NT2/D1 (cell line): ENCODE data around the gene RDH16.
"Not testable (repeated sequence)": the region's sequence is repeated elsewhere in the genome, so short reads cannot be mapped to it uniquely, and the experiment has no call there.

Source experiments
- DNase-seq: peaks from one replicate; pipeline ENCODE4 v3.0.0-alpha.2; 2011; ENCODE audit warnings: low read depth, low spot score
- H3K27me3 ChIP-seq: 2 replicates; pipeline ENCODE4 v1.6.0; 2011; ENCODE audit warnings: mild to moderate bottlenecking; ENCODE audit not compliant: insufficient read length, insufficient read depth
- H3K36me3 ChIP-seq: 2 replicates; pipeline ENCODE4 v1.6.1; 2011; ENCODE audit warnings: mild to moderate bottlenecking, low read length, mixed read lengths; ENCODE audit not compliant: insufficient read depth, insufficient read length
- H3K4me1 ChIP-seq: 2 replicates; pipeline ENCODE4 v1.5.1; 2011; ENCODE audit not compliant: insufficient read depth, insufficient read length
- H3K4me3 ChIP-seq: 2 replicates; pipeline ENCODE4 v1.5.1; 2011; ENCODE audit warnings: low read depth; ENCODE audit not compliant: insufficient read length
- H3K9ac ChIP-seq: 2 replicates; pipeline ENCODE4 v1.6.0; 2011; ENCODE audit warnings: low read depth; ENCODE audit not compliant: insufficient read length
- H3K9me3 ChIP-seq: 2 replicates; pipeline ENCODE4 v1.5.1; 2011; ENCODE audit warnings: mild to moderate bottlenecking, low read length; ENCODE audit not compliant: insufficient read depth
- SUZ12 ChIP-seq: IDR thresholded peaks from 2 replicates; pipeline ENCODE4 v1.6.1; 2011; ENCODE audit not compliant: insufficient read length, insufficient read depth; ENCODE audit errors: extremely low read depth
- YY1 ChIP-seq: IDR thresholded peaks from 2 replicates; pipeline ENCODE4 v1.6.1; 2011; ENCODE audit not compliant: insufficient read length, insufficient read depth
- ZNF274 ChIP-seq: IDR thresholded peaks from 2 replicates; pipeline ENCODE4 v1.6.1; 2011; ENCODE audit warnings: mild to moderate bottlenecking, low read depth, low read length

The RDH16 gene

GRCh38 chr12:56987551-56988053 is 30.2 kb upstream of the RDH16 start:
- H3K4me1 ChIP-seq = no peaks in the 10 kb centered on the region
- H3K27me3 ChIP-seq = no peaks in the 10 kb centered on the region
- DNase-seq = peak; percentile 71
- no peak overlapping the region for H3K4me3 ChIP-seq
- H3K9ac ChIP-seq = no peak overlapping the region
- TF ChIP-seq SUZ12 = no peak
- no peak for TF ChIP-seq YY1
- no peak for TF ChIP-seq ZNF274
- no peaks in the 10 kb centered on the region for H3K36me3 ChIP-seq
- no peaks in the 10 kb centered on the region for H3K9me3 ChIP-seq

- Histone ChIP-seq H3K27me3 (no peaks in the 10 kb centered on the region), H3K36me3 (no peaks in the 10 kb centered on the region), H3K9me3 (no peaks in the 10 kb centered on the region), H3K4me3 (no peak overlapping the region), H3K4me1 (no peaks in the 10 kb centered on the region), H3K9ac (no peak overlapping the region)
- no peak for TF ChIP-seq ZNF274
- TF ChIP-seq SUZ12 = no peak
- no peak for TF ChIP-seq YY1
- DNase-seq = no peak
Observed at GRCh38 chr12:56987011-56987410, 29.6 kb upstream of the RDH16 start.

GRCh38 chr12:56985714-56986113 is 28.3 kb upstream of the RDH16 start:
- H3K36me3 ChIP-seq, H3K27me3 ChIP-seq, H3K4me1 ChIP-seq, H3K9ac ChIP-seq, DNase-seq, H3K4me3 ChIP-seq, H3K9me3 ChIP-seq: not testable (repeated sequence)

GRCh38 chr12:56983386-56983785 is 26.0 kb upstream of the RDH16 start:
- TF ChIP-seq SUZ12 = no peak
- no peak for TF ChIP-seq ZNF274
- no peak for TF ChIP-seq YY1
- no peaks in the 10 kb centered on the region for H3K36me3 ChIP-seq
- no peaks in the 10 kb centered on the region for H3K27me3 ChIP-seq
- H3K4me3 ChIP-seq = no peak overlapping the region
- H3K9ac ChIP-seq = no peak overlapping the region
- no peaks in the 10 kb centered on the region for H3K9me3 ChIP-seq
- no peak for DNase-seq
- H3K4me1 ChIP-seq = no peaks in the 10 kb centered on the region

GRCh38 chr12:56982578-56983236 is 25.3 kb upstream of the RDH16 start:
- H3K27me3 ChIP-seq, H3K9ac ChIP-seq, H3K9me3 ChIP-seq, DNase-seq, H3K36me3 ChIP-seq, H3K4me3 ChIP-seq, H3K4me1 ChIP-seq: not testable (repeated sequence)

GRCh38 chr12:56980941-56981530 is 23.6 kb upstream of the RDH16 start:
- no peaks in the 10 kb centered on the region for H3K27me3 ChIP-seq
- no peaks in the 10 kb centered on the region for H3K4me1 ChIP-seq
- TF ChIP-seq SUZ12 = no peak
- TF ChIP-seq ZNF274 = no peak
- TF ChIP-seq YY1 = no peak
- no peak overlapping the region for H3K4me3 ChIP-seq
- no peak overlapping the region for H3K9ac ChIP-seq
- no peaks in the 10 kb centered on the region for H3K36me3 ChIP-seq
- DNase-seq = no peak
- no peaks in the 10 kb centered on the region for H3K9me3 ChIP-seq

GRCh38 chr12:56980268-56980667 is 22.9 kb upstream of the RDH16 start:
- H3K4me1 ChIP-seq = no peaks in the 10 kb centered on the region
- H3K4me3 ChIP-seq = no peak overlapping the region
- no peak for DNase-seq
- no peak overlapping the region for H3K9ac ChIP-seq
- H3K36me3 ChIP-seq = no peaks in the 10 kb centered on the region
- TF ChIP-seq YY1 = no peak
- no peak for TF ChIP-seq SUZ12
- no peak for TF ChIP-seq ZNF274
- H3K9me3 ChIP-seq = no peaks in the 10 kb centered on the region
- no peaks in the 10 kb centered on the region for H3K27me3 ChIP-seq

- no peak for DNase-seq
- Histone ChIP-seq H3K9ac (no peak overlapping the region), H3K4me1 (no peaks in the 10 kb centered on the region), H3K9me3 (no peaks in the 10 kb centered on the region), H3K27me3 (no peaks in the 10 kb centered on the region), H3K4me3 (no peak overlapping the region), H3K36me3 (no peaks in the 10 kb centered on the region)
- no peak for TF ChIP-seq SUZ12
- no peak for TF ChIP-seq YY1
- no peak for TF ChIP-seq ZNF274
Observed at GRCh38 chr12:56979628-56980027, 22.2 kb upstream of the RDH16 start.
